ENCODE measurements around the gene NAT8L.

NAT8L gene

DNA sequence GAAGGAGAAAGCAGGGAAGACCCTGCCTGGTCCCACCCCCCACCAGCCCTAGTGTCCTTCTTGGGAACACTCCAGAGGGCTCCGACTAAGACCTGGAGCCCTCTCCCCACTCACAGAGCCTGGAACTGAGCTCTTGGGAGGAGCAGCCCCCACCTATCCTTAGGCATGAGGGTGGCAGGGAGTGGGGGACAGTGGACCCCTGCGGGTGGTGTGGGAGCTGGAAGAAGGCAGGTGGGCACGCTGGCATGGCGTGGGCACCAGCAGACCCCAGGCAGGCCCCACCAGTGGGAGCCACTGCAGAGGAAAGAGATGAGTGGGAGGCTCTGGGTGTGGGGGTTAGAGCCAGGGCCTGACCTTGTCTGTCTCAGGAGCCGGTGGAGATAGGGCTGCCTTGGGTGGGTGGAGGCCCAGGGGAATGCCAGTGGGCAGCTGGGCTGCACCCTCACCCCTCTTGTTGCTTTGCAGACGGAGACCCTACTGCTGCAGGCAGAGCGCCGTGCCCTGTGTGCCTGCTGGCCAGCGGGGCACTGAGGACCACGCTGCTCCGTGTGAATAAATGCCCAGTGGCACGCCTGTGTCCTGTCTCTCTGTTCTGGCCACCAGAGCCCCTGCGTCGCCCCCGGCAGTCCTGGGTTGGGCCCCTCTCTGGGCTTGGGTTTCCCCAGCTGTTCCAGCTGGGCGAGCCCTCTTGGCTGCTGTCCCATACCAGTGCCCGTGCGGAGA, 15.6 kb upstream of the NAT8L start:
- 97% methylated on average over 18 of the region's 18 CpGs for WGBS
- H3K9ac ChIP-seq (ENCODE audit: low read length): no peak overlapping the region
- no peak overlapping the region for H3K4ac ChIP-seq (ENCODE audit: low read depth in 1 of 2, low read length in 2 of 2)

DNA sequence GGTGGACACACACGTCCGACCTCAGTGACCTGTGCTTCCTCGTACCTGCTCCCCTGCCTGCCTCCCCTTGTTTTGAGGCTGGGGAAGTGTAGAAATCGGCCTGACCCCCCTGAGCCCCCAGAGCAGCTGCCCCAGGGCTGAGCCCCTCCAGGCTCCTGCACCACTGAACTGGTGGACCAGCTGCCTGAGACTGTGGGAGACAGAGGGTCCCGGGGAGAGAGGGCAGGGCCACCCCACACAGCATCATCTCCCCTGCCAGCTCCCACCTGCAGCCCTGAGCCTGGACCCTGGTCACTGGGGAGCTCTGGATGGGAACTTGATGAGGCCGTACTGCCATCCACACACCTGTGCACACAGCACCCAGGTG, 15.0 kb upstream of the NAT8L start:
- Histone ChIP-seq H3K36me3 (ENCODE audit: control insufficient read depth in 1 of 2, insufficient read depth in 2 of 2, low read depth in 1 of 2, low read length in 2 of 2) (peaks cover 0 to 14% of the 10 kb centered on the region in 2 experiments), H3K9ac (ENCODE audit: low read length) (no peak overlapping the region), H3K4ac (ENCODE audit: low read depth in 1 of 2, low read length in 2 of 2) (no peak overlapping the region), H3K18ac (ENCODE audit: low read depth in 1 of 2, low read length in 2 of 2) (no peak overlapping the region), H2BK12ac (ENCODE audit: low read length in 2 of 2) (no peak overlapping the region), H2BK15ac (ENCODE audit: low read depth, poor library complexity, severe bottlenecking) (no peak overlapping the region), H3K27me3 (ENCODE audit: control insufficient read depth in 1 of 2, insufficient read depth in 1 of 2, low read length in 2 of 2) (peaks cover 14 to 31% of the 10 kb centered on the region in 2 experiments), H3K9me3 (ENCODE audit: control insufficient read depth, low read length) (peaks cover 6% of the 10 kb centered on the region), H4K8ac (ENCODE audit: low read length) (no peak overlapping the region), H3K79me1 (replicated peaks; ENCODE audit: low read length, poor library complexity, severe bottlenecking) (peaks cover 8% of the 10 kb centered on the region), H2AFZ (ENCODE audit: low read depth, low read length) (no peak overlapping the region), H2BK120ac (ENCODE audit: low read depth, low read length) (no peak overlapping the region), H3K27ac (ENCODE audit: low read length, poor library complexity, severe bottlenecking) (no peak overlapping the region), H2AK5ac (ENCODE audit: low read length, severe bottlenecking) (no peak overlapping the region), H3K4me2 (ENCODE audit: low read length, poor library complexity, severe bottlenecking) (no peak overlapping the region), H3K4me3 (ENCODE audit: insufficient read depth in 1 of 2, low read depth in 1 of 2, low read length in 2 of 2) (no peak overlapping the region), H3K14ac (ENCODE audit: low read length in 2 of 2) (no peak overlapping the region), H2BK5ac (ENCODE audit: low read depth, low read length, poor library complexity, severe bottlenecking) (no peak overlapping the region), H4K91ac (ENCODE audit: low read length) (no peak overlapping the region), H3K4me1 (ENCODE audit: control insufficient read depth, insufficient read depth, low read depth, low read length) (peaks cover 38% of the 10 kb centered on the region), H3K23ac (ENCODE audit: low read length in 2 of 2) (no peak overlapping the region)
- WGBS: 93% methylated on average over 6 of the region's 6 CpGs
- DNase-seq: no peak

More for the DNA sequence above, 15.6 kb upstream of the NAT8L start:
- Histone ChIP-seq H2AFZ (ENCODE audit: low read depth, low read length) (no peak overlapping the region), H2BK12ac (ENCODE audit: low read length in 2 of 2) (no peak overlapping the region), H3K4me2 (ENCODE audit: low read length, poor library complexity, severe bottlenecking) (no peak overlapping the region), H2BK15ac (ENCODE audit: low read depth, poor library complexity, severe bottlenecking) (no peak overlapping the region), H2BK5ac (ENCODE audit: low read depth, low read length, poor library complexity, severe bottlenecking) (no peak overlapping the region), H3K27ac (ENCODE audit: low read length, poor library complexity, severe bottlenecking) (no peak overlapping the region), H3K18ac (ENCODE audit: low read depth in 1 of 2, low read length in 2 of 2) (no peak overlapping the region), H3K23ac (ENCODE audit: low read length in 2 of 2) (no peak overlapping the region), H2AK5ac (ENCODE audit: low read length, severe bottlenecking) (no peak overlapping the region), H3K36me3 (ENCODE audit: control insufficient read depth in 1 of 2, insufficient read depth in 2 of 2, low read depth in 1 of 2, low read length in 2 of 2) (peaks cover 0 to 14% of the 10 kb centered on the region in 2 experiments), H3K9me3 (ENCODE audit: control insufficient read depth, low read length) (peaks cover 6% of the 10 kb centered on the region), H2BK120ac (ENCODE audit: low read depth, low read length) (no peak overlapping the region), H4K8ac (ENCODE audit: low read length) (no peak overlapping the region), H3K14ac (ENCODE audit: low read length in 2 of 2) (no peak overlapping the region), H3K4me1 (ENCODE audit: control insufficient read depth, insufficient read depth, low read depth, low read length) (peaks cover 38% of the 10 kb centered on the region), H3K27me3 (ENCODE audit: control insufficient read depth in 1 of 2, insufficient read depth in 1 of 2, low read length in 2 of 2) (peaks cover 14 to 27% of the 10 kb centered on the region in 2 experiments), H4K91ac (ENCODE audit: low read length) (no peak overlapping the region), H3K79me1 (replicated peaks; ENCODE audit: low read length, poor library complexity, severe bottlenecking) (peaks cover 8% of the 10 kb centered on the region), H3K4me3 (ENCODE audit: insufficient read depth in 1 of 2, low read depth in 1 of 2, low read length in 2 of 2) (no peak overlapping the region)
- no peak for DNase-seq

DNA sequence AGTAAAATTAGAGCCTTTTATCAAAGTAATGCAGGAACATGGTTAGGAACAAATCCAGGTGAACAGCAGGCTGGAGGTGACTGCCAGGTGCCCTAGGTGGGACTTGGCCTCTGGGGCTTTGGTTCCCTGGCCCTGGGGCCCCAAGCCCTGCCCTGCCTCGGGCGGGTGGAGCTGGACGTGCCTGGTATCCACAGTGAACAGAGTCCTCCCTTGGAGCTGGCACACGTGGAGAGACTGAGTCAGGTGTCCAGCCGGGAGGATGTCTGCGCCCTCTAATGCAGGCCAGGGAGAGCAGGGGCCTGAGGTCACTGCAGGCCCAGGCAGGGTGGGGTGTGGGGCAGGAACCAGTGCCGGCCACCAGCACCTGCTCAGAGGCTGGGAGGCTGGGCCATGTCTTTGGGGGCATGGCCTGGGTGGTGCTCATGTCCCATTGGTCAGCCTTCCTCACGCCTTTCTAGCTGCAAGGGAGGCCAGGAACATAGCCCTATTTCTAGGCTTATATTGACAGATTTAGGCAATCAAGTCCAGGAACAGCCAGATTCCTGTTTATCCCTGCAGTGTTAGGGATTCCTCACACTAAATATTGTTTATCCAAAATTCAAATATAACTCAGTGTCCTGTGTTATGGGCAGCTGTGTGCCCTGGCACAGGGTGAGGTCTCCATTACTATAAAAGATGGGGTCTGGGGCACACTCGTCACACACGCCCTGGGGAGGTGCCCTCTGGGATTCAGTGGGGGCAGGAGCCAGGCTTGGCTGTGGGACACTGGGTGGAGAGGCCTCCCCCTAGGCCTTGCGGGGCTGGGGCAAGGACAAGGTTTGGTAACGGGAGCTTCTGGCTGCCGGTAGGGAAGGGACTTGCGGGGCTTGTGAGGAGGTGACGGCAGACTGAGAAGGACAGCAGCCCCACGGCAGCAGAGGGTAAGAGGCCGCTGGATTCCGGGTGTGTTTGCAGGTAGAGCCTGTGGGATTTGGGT, 14.3 kb upstream of the NAT8L start:
- Histone ChIP-seq H4K8ac (ENCODE audit: low read length) (peak overlapping the region; percentile 19), H3K4me1 (ENCODE audit: control insufficient read depth, insufficient read depth, low read depth, low read length) (peaks cover 38% of the 10 kb centered on the region), H2BK12ac (ENCODE audit: low read length in 2 of 2) (no peak overlapping the region), H3K23ac (ENCODE audit: low read length in 2 of 2) (no peak overlapping the region), H3K4ac (ENCODE audit: low read depth in 1 of 2, low read length in 2 of 2) (no peak overlapping the region), H3K27ac (ENCODE audit: low read length, poor library complexity, severe bottlenecking) (no peak overlapping the region), H3K36me3 (ENCODE audit: control insufficient read depth in 1 of 2, insufficient read depth in 2 of 2, low read depth in 1 of 2, low read length in 2 of 2) (peaks cover 0 to 14% of the 10 kb centered on the region in 2 experiments), H3K14ac (ENCODE audit: low read length in 2 of 2) (no peak overlapping the region), H3K9ac (ENCODE audit: low read length) (no peak overlapping the region), H2AK5ac (ENCODE audit: low read length, severe bottlenecking) (no peak overlapping the region), H2BK120ac (ENCODE audit: low read depth, low read length) (no peak overlapping the region), H2BK15ac (ENCODE audit: low read depth, poor library complexity, severe bottlenecking) (no peak overlapping the region), H3K4me3 (ENCODE audit: insufficient read depth in 1 of 2, low read depth in 1 of 2, low read length in 2 of 2) (no peak overlapping the region), H4K91ac (ENCODE audit: low read length) (no peak overlapping the region), H3K27me3 (ENCODE audit: control insufficient read depth in 1 of 2, insufficient read depth in 1 of 2, low read length in 2 of 2) (peaks cover 14 to 34% of the 10 kb centered on the region in 2 experiments), H2BK5ac (ENCODE audit: low read depth, low read length, poor library complexity, severe bottlenecking) (no peak overlapping the region), H3K18ac (ENCODE audit: low read depth in 1 of 2, low read length in 2 of 2) (no peak overlapping the region), H3K4me2 (ENCODE audit: low read length, poor library complexity, severe bottlenecking) (no peak overlapping the region), H3K9me3 (ENCODE audit: control insufficient read depth, low read length) (peaks cover 6% of the 10 kb centered on the region), H3K79me1 (replicated peaks; ENCODE audit: low read length, poor library complexity, severe bottlenecking) (peaks cover 8% of the 10 kb centered on the region), H2AFZ (ENCODE audit: low read depth, low read length) (no peak overlapping the region)
- DNase-seq: no peak
- WGBS: 94% methylated on average over 18 of the region's 18 CpGs

DNA sequence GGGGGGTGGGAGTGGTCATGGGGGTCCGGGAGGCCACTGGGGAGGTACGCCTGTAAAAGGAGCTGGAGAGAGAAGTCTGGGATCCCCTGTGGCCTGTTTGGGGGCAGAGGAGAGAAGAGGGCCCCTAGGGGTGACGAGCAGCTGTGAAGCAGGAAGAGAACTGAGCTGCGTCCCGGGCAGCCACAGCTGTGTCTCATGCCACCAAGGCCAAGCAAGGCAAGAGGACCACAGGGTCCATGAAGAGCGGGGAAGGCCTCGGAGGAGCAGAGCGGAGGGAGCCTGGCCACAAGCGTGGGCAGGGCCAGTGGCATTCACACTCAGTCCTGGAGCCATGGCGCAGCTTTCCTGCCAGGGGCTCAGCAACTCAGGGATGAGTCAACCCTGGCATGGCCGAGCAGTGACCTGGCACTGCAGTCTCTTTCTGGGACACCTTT, 13.6 kb upstream of the NAT8L start:
- Histone ChIP-seq H2BK5ac (ENCODE audit: low read depth, low read length, poor library complexity, severe bottlenecking) (no peak overlapping the region), H2BK15ac (ENCODE audit: low read depth, poor library complexity, severe bottlenecking) (no peak overlapping the region), H3K9ac (ENCODE audit: low read length) (no peak overlapping the region), H3K79me1 (replicated peaks; ENCODE audit: low read length, poor library complexity, severe bottlenecking) (peaks cover 8% of the 10 kb centered on the region), H3K4me2 (ENCODE audit: low read length, poor library complexity, severe bottlenecking) (no peak overlapping the region), H3K23ac (ENCODE audit: low read length in 2 of 2) (peak overlapping the region in 1 of 2 experiments; percentile 70), H2AFZ (ENCODE audit: low read depth, low read length) (no peak overlapping the region), H2BK120ac (ENCODE audit: low read depth, low read length) (no peak overlapping the region), H2AK5ac (ENCODE audit: low read length, severe bottlenecking) (no peak overlapping the region), H3K4ac (ENCODE audit: low read depth in 1 of 2, low read length in 2 of 2) (no peak overlapping the region), H3K9me3 (ENCODE audit: control insufficient read depth, low read length) (peaks cover 6% of the 10 kb centered on the region), H3K4me1 (ENCODE audit: control insufficient read depth, insufficient read depth, low read depth, low read length) (peaks cover 35% of the 10 kb centered on the region), H3K14ac (ENCODE audit: low read length in 2 of 2) (no peak overlapping the region), H3K18ac (ENCODE audit: low read depth in 1 of 2, low read length in 2 of 2) (no peak overlapping the region), H3K36me3 (ENCODE audit: control insufficient read depth in 1 of 2, insufficient read depth in 2 of 2, low read depth in 1 of 2, low read length in 2 of 2) (peaks cover 0 to 14% of the 10 kb centered on the region in 2 experiments), H3K27ac (ENCODE audit: low read length, poor library complexity, severe bottlenecking) (no peak overlapping the region), H3K4me3 (ENCODE audit: insufficient read depth in 1 of 2, low read depth in 1 of 2, low read length in 2 of 2) (no peak overlapping the region), H2BK12ac (ENCODE audit: low read length in 2 of 2) (peak overlapping the region in 1 of 2 experiments; percentile 11), H3K27me3 (ENCODE audit: control insufficient read depth in 1 of 2, insufficient read depth in 1 of 2, low read length in 2 of 2) (peaks cover 14 to 38% of the 10 kb centered on the region in 2 experiments), H4K91ac (ENCODE audit: low read length) (peak overlapping the region; percentile 70), H4K8ac (ENCODE audit: low read length) (no peak overlapping the region)
- 95% methylated on average over 11 of the region's 11 CpGs for WGBS
- no peak for DNase-seq
